Measurements from ENCODE around the gene C9. TPM values are rescaled to one million over a fixed set of nuclear protein-coding genes. Genes with fewer than 3 reads are reported as not detected.

Gene C9
- polyA plus RNA-seq, 1 donor (not counting 4 experiments of a cell fraction or from before 2014, with no cell fraction given): 0.04 TPM

GRCh38 chr5:39284552-39284951 lies 79.7 kb downstream of the C9 start:
- no peak for FAIRE-seq

GRCh38 chr5:39283231-39283818 lies 81.0 kb downstream of the C9 start:
- dilution Hi-C loops (cut with MboI; ENCODE audit: extremely low pct_ligation_motif_present, low sequenced_read_pairs): no loop called here
- Histone ChIP-seq H4K20me1 (ENCODE audit: control insufficient read depth, extremely low read depth, insufficient read depth, low read length) (no peaks in the 10 kb centered on the region), H3K27ac (ENCODE audit: control insufficient read depth, insufficient read depth, low read length) (no peak overlapping the region), H2AFZ (ENCODE audit: control insufficient read depth, low read length) (no peak overlapping the region), H3K4me2 (ENCODE audit: control insufficient read depth, extremely low read depth, insufficient read depth, low read depth, low read length) (no peak overlapping the region), H3K79me2 (ENCODE audit: control insufficient read depth, insufficient read depth, low read length) (no peaks in the 10 kb centered on the region), H3K9ac (ENCODE audit: control insufficient read depth, extremely low read depth, insufficient read depth, low read length) (no peak overlapping the region), H3K4me1 (ENCODE audit: control insufficient read depth, extremely low read depth, insufficient read depth, low read length) (no peaks in the 10 kb centered on the region), H3K4me3 (ENCODE audit: control insufficient read depth in 2 of 3, extremely low read depth in 1 of 3, insufficient read depth in 2 of 3, low read depth in 1 of 3, low read length in 3 of 3) (no peak overlapping the region), H3K9me3 (ENCODE audit: control insufficient read depth, low read depth, low read length) (no peaks in the 10 kb centered on the region), H3K9me1 (ENCODE audit: control insufficient read depth, extremely low read depth, insufficient read depth, low read length) (no peaks in the 10 kb centered on the region), H3K27me3 (ENCODE audit: control insufficient read depth, extremely low read depth, insufficient read depth, low read length) (no peaks in the 10 kb centered on the region), H3K36me3 (ENCODE audit: control insufficient read depth in 2 of 2, extremely low read depth in 1 of 2, insufficient read depth in 2 of 2, low read length in 2 of 2) (no peaks in the 10 kb centered on the region)
- peak; percentile 90 for FAIRE-seq
- peak; percentile 7 for DNase-seq (ENCODE audit: low read depth, low spot score)
- TF ChIP-seq EZH2 (IDR thresholded peaks at IDR 0.05; ENCODE audit: low read length): no peak
- peak; percentile 68 to 71 (median 68) for TF ChIP-seq CTCF (optimal IDR thresholded peaks at IDR 0.05 in 1 of 3, IDR thresholded peaks at IDR 0.05 in 1 of 3, conservative IDR thresholded peaks at IDR 0.05 in 1 of 3; ENCODE audit: extremely low read depth in 1 of 3, insufficient read depth in 2 of 3, low read length in 3 of 3)

More at GRCh38 chr5:39284552-39284951, 79.7 kb downstream of the C9 start:
- Histone ChIP-seq H3K4me3 (ENCODE audit: control insufficient read depth in 2 of 3, extremely low read depth in 1 of 3, insufficient read depth in 2 of 3, low read depth in 1 of 3, low read length in 3 of 3) (no peak overlapping the region), H3K79me2 (ENCODE audit: control insufficient read depth, insufficient read depth, low read length) (no peaks in the 10 kb centered on the region), H2AFZ (ENCODE audit: control insufficient read depth, low read length) (no peak overlapping the region), H3K27ac (ENCODE audit: control insufficient read depth, insufficient read depth, low read length) (no peak overlapping the region), H3K4me1 (ENCODE audit: control insufficient read depth, extremely low read depth, insufficient read depth, low read length) (no peaks in the 10 kb centered on the region), H3K9ac (ENCODE audit: control insufficient read depth, extremely low read depth, insufficient read depth, low read length) (no peak overlapping the region), H3K9me3 (ENCODE audit: control insufficient read depth, low read depth, low read length) (no peaks in the 10 kb centered on the region), H4K20me1 (ENCODE audit: control insufficient read depth, extremely low read depth, insufficient read depth, low read length) (no peaks in the 10 kb centered on the region), H3K27me3 (ENCODE audit: control insufficient read depth, extremely low read depth, insufficient read depth, low read length) (no peaks in the 10 kb centered on the region), H3K36me3 (ENCODE audit: control insufficient read depth in 2 of 2, extremely low read depth in 1 of 2, insufficient read depth in 2 of 2, low read length in 2 of 2) (no peaks in the 10 kb centered on the region), H3K9me1 (ENCODE audit: control insufficient read depth, extremely low read depth, insufficient read depth, low read length) (no peaks in the 10 kb centered on the region), H3K4me2 (ENCODE audit: control insufficient read depth, extremely low read depth, insufficient read depth, low read depth, low read length) (no peak overlapping the region)
- DNase-seq (ENCODE audit: low read depth, low spot score): no peak
- dilution Hi-C loops (cut with MboI; ENCODE audit: extremely low pct_ligation_motif_present, low sequenced_read_pairs): no loop called here
- TF ChIP-seq EZH2 (IDR thresholded peaks at IDR 0.05; ENCODE audit: low read length): no peak
- TF ChIP-seq CTCF (optimal IDR thresholded peaks at IDR 0.05 in 1 of 3, IDR thresholded peaks at IDR 0.05 in 1 of 3, conservative IDR thresholded peaks at IDR 0.05 in 1 of 3; ENCODE audit: extremely low read depth in 1 of 3, insufficient read depth in 2 of 3, low read length in 3 of 3): no peak
